Gastrocnemius medialis (tissue), 4 donors: ENCODE results near the gene CAMP.

Source experiments
- CTCF ChIP-seq, 5 experiments: fragments of 450-650 bp in 3 of 5; fragments of 200-600 bp in 2 of 5; sonication (generic) in 2 of 5; IDR thresholded peaks in 4 of 5; conservative IDR thresholded peaks in 1 of 5; 1 replicate in 4 of 5; 2 replicates in 1 of 5; pipeline ENCODE4 v1.5.1; 2016 to 2019; ENCODE audit warnings: antibody characterized with exemption in 5 of 5, mild to moderate bottlenecking in 3 of 5, moderate library complexity in 3 of 5
- POLR2A ChIP-seq, 2 donors: fragments of 450-650 bp; IDR thresholded peaks; one replicate each; pipeline ENCODE4 v1.6.1; 2017; ENCODE audit warnings: antibody characterized with exemption in 2 of 2, mild to moderate bottlenecking in 2 of 2, moderate library complexity in 2 of 2

- no peak for TF ChIP-seq CTCF (IDR thresholded peaks at IDR 0.05 in 4 of 5, conservative IDR thresholded peaks at IDR 0.05 in 1 of 5)
- no peak for TF ChIP-seq POLR2A (IDR thresholded peaks at IDR 0.05)
Measured at GRCh38 chr3:48215019-48215418, 8.3 kb upstream of the CAMP start.
